GM12878 (cell line): ENCODE results near the gene KDM2A. TPM values are rescaled to one million over a fixed set of nuclear protein-coding genes. Genes with fewer than 3 reads are reported as not detected.

ENCODE experiments used
- BCL3 ChIP-seq: IDR thresholded peaks from 2 replicates; pipeline ENCODE4 v1.6.1; 2011; ENCODE audit warnings: borderline replicate concordance, low read depth, mild to moderate bottlenecking, moderate library complexity, low read length; ENCODE audit not compliant: insufficient read depth, poor library complexity, severe bottlenecking
- CEBPZ ChIP-seq: fragments of 150-350 bp; IDR thresholded peaks from 2 replicates; pipeline ENCODE4 v1.6.1; 2016; ENCODE audit warnings: low read depth, low read length
- E2F8 ChIP-seq: fragments of 450-650 bp; IDR thresholded peaks from 2 replicates; pipeline ENCODE4 v1.6.1; 2018; ENCODE audit warnings: mild to moderate bottlenecking, low read depth, moderate library complexity; ENCODE audit not compliant: partially characterized antibody
- FOXM1 ChIP-seq: IDR thresholded peaks from 2 replicates; pipeline ENCODE4 v1.6.1; 2012; ENCODE audit warnings: low read depth, mild to moderate bottlenecking, inconsistent platforms, low read length, moderate library complexity
- KDM1A ChIP-seq: fragments of 200-600 bp; sonication (generic); IDR thresholded peaks from 2 replicates; pipeline ENCODE4 v1.6.1; 2016; ENCODE audit warnings: borderline replicate concordance
- ZBTB33 ChIP-seq: fragments of 450-650 bp; IDR thresholded peaks from 2 replicates; pipeline ENCODE4 v1.6.1; 2017; ENCODE audit warnings: mild to moderate bottlenecking
- polyA plus RNA-seq, 11 experiments: library from polyadenylated mRNA; depleted of rRNA in 4 of 11; unstranded in 6 of 11; stranded (reverse) in 5 of 11; fragments of >200 nt; fragmentation: Nextera tagmentation in 4 of 11; fragmentation: Illumina TruSeq in 1 of 11; extraction: Ambion mirVana in 4 of 11; extraction: Trizol in 1 of 11; gene quantifications; 1 replicate in 1 of 11; 2 replicates in 10 of 11; pipeline versions ENCODE4 v1.2.1 to v1.2.3, GENCODE V29; 2011 to 2016; ENCODE audit warnings: inconsistent platforms in 2 of 11, missing spikeins in 2 of 11, low read depth in 1 of 11
- total RNA-seq, 4 experiments: library from RNA; depleted of rRNA in 3 of 4; stranded (reverse); fragments of >200 nt in 3 of 4; fragmentation: Illumina TruSeq in 1 of 4; extraction: Trizol in 1 of 4; gene quantifications; 2 replicates each; pipeline versions ENCODE4 v1.2.1 to v1.2.3, GENCODE V29; 2013 to 2021

KDM2A gene
- total and polyA plus RNA-seq, 10 of the 15 experiments (the other 5 are each of a cell fraction or from before 2014, with no cell fraction given), result 10.5 to 69.3 (median 41.6) TPM

GRCh38 chr11:67252831-67253239 is 133.8 kb downstream of the KDM2A start (continued):
- TF ChIP-seq BCL3 (no peak), CEBPZ (no peak), FOXM1 (no peak), E2F8 (no peak), ZBTB33 (no peak), KDM1A (no peak)
